GM19099 (cell line): ENCODE measurements around the gene LIN28A.

Source experiments
- POLR2A ChIP-seq: IDR thresholded peaks from 3 replicates; pipeline ENCODE4 v1.6.1; 2011; ENCODE audit warnings: low read depth; ENCODE audit not compliant: insufficient read length; ENCODE audit errors: extremely low read depth

The LIN28A gene

DNA sequence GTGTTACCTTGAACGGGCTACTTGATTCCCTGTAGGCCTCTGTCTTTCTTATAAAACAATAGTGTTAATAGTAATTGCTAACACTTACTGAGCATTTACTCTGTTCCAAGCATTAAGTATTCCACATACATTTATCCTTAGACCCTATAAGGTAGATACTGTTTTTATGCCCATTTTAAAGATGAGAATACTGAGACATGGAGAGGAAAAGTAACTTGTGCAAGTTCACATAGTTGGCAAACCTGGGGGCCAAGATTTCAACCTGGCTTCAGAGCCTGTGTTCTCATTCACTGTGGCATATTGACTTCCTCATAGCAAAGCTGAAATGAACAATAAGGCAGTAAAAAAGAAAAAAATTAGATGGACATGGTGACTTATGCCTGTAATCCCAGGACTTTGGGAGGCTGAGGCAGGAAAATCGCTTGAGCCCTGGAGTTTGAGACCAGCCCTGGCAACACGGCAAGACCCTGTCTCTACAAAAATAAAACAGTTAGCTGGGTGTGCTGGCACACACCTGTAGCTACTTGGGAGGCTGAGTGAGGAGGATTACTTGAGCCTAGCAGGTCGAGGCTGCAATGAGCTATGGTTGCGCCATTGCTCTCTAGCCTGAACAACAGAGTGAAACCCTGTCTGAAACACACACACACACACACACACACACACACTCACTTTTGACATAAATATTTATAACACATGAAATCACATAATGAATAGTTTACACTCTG is 42.0 kb downstream of the LIN28A start:
- TF ChIP-seq POLR2A = no peak

- TF ChIP-seq POLR2A = no peak
Measured at GRCh38 chr1:26459148-26459547, 48.5 kb downstream of the LIN28A start.

GRCh38 chr1:26459573-26460031 is 49.0 kb downstream of the LIN28A start:
- TF ChIP-seq POLR2A = no peak

DNA sequence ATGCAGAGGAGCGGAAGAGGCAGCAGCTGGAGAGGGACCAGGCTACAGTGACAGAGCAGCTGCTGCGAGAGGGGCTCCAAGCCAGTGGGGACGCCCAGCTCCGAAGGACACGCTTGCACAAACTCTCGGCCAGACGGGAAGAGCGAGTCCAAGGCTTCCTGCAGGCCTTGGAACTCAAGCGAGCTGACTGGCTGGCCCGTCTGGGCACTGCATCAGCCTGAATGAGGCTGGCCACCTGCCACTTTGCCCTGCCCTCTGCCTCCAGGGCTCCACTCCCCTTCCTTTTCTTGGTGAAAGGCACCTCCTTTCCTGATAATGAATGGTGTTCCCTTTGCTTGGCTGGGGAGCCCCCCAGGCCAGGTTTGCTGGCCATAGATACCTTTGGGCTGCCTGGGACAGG is 58.3 kb downstream of the LIN28A start:
- no peak for TF ChIP-seq POLR2A

- no peak for TF ChIP-seq POLR2A
Measured at GRCh38 chr1:26469558-26469957, 58.9 kb downstream of the LIN28A start.

- no peak for TF ChIP-seq POLR2A
Measured at GRCh38 chr1:26470878-26471497, 60.4 kb downstream of the LIN28A start.

- no peak for TF ChIP-seq POLR2A
Measured at GRCh38 chr1:26471498-26472319, 61.1 kb downstream of the LIN28A start.

DNA sequence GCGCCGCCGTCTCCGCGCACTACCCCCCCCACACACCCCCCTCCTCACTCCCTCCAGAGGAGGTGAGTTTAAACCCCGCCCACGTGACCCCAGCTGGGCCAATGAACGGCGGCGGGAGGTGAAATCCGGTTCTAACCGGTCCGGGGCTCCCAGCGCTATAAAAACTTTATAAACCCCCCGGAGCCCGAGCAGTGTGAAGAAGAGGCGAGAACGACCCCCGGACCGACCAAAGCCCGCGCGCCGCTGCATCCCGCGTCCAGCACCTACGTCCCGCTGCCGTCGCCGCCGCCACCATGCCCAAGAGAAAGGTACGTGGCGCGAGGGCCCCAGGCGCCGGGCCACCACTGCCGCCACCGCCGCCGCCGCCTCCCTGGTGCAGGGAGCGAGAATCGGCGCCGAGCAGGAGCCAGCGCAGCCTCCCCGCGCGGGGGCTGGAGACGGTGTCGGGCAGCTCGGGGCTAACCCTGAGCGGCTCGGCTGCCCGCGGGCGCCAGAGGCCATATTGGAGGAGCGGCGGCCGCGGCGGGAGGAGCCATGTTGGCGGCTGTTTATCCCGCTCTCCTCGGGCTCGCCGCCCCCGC is 61.8 kb downstream of the LIN28A start, which contains the start of gene HMGN2:
TSS of gene HMGN2 (plus strand) at position 121 of the 581 bp plus-strand sequence. CDS start at position 294, 173 bp downstream.
- peak; percentile 92 for TF ChIP-seq POLR2A

DNA sequence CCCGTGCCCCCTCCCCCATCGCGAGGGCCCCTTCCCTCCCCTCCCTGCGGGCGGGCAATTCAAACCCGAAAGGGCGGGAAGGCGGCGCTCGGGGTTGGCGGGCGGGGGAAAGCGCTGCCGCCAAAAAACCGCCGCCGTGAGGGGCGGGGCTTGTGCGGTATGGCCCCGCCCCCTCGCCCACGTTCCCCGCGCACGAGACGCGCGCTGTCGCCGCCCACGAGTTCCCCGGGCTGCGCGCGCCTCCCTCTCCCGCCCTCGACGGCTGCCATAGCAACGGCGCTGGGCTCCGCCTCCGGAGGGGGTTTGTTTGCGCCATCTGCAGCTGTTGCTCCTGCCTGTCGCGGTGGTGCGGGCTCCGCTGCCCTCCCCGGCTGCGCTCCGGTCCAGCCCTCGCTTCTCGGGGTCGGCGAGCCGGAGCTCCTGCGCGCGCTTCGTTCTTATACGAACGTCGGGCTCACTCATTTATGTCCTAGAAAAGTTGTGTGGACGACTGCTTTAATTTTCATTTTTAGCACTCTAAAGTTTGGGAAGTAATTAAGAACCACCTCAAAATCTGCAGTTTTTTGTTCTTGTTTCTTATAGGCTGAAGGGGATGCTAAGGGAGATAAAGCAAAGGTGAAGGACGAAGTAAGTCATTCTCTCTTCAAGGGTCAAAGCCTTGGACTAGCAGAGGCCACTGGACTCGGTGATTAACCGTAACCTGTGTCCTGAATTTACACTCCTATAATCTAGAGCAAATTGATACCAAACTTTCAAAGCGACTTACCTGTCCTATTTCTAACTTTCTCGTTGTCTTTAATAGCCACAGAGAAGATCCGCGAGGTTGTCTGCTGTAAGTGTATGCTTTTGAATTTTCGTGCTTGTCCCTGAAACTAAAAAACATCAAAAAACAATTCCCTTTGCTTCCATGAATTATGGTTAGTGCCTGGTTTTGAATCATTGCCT is 62.6 kb downstream of the LIN28A start:
- no peak for TF ChIP-seq POLR2A

GRCh38 chr1:26474818-26475217 is 64.2 kb downstream of the LIN28A start:
- no peak for TF ChIP-seq POLR2A

DNA sequence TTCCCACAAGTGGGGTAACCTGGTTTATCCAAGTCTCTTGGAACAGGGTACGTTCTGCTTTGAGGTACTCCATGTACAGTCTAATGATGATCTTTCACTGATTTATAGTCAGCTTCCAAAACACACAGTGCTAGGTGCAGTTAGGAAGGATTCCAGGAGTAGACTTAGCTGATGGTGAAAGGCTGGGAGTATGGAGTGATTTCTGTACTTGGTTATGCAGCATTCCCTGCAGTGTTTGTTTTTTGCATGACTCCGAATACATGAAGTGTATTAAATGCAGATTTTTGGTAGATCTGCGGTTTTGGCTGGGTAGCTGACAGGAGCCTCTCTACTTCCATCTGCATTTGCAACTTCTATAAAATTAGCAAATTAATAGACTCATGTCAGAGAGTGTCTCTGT is 65.4 kb downstream of the LIN28A start:
- no peak for TF ChIP-seq POLR2A

- peak; percentile 14 for TF ChIP-seq POLR2A
Measured at GRCh38 chr1:26476958-26477357, 66.3 kb downstream of the LIN28A start.

DNA sequence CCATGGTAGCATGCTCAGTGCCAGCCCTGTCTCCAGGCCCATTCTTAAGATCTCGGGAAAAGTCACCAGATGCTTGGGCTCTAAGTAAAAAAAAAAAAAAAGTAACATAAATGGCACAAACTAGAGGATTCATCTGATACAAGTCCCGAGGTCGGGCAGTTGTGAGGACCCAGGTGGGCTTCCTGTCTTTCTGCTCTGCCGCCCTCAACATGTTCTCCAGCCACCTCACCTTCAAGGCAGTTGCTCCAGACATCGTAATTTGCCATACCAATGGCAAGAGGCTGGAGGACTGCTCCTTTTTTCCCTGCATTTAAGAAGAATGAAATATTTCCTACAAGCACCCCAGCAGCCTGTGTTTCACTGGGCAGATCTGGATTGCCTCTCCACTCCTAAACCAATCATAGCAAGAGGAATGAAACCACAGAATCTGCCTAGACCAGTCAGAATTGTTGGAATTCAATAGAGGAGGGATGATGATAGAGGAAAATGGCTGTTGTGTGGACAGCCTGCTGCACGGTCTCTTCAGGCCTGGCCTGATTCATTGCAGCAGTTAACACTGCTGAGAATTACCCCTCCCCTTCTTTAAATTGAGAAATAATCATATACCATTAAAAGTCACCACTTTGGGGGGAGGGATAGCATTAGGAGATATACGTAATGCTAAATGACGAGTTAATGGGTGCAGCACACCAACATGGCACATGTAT is 67.0 kb downstream of the LIN28A start:
- no peak for TF ChIP-seq POLR2A
